HUDEP-2 (cell line): ENCODE results near the gene RMI2.

Experiments
- DNase-seq, 76 experiments: peaks; one replicate each; lab custom pipeline; 2025; ENCODE audit not compliant: unreplicated experiment in 76 of 76; lab: John Stamatoyannopoulos, UW

The RMI2 gene

DNA sequence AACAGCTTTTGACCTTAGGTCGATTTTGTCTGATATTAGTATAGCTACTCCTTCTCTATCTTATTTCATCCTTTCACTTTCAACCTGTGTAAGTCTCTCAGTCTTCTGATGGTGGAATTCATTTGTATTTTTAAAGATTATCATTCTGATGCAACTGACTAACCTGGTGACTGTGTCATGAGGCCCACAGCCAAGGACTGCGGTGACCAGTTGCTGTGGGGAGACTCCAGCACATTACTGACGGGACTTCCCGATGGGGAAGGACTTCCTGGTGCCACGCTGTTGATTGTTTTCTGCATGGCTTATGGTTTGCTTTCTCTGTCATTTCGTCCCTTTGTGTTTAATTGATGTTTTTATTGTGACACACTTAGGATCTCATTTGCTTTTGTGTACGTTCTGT, 34.2 kb downstream of the RMI2 start:
- DNase-seq, result no peak

DNA sequence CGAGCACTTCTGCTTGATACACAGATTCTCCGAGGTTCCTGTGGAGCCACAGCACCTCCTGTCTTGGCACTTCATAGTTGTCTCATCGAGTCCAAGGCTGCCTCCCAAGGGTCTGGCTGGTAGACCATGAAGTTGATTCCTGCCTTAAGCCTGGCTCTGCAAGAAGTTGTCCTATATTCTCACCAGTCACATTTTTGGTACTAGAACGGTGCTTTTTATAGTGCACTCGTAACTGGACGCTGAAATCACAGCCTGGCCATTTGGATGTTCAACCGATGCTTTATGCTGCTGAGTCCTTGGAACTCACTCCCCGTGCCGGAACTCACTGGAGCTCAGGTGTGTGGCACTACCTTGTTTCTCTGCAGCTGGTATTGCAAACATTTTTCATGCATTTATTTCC, 35.6 kb downstream of the RMI2 start:
- no peak for DNase-seq

DNA sequence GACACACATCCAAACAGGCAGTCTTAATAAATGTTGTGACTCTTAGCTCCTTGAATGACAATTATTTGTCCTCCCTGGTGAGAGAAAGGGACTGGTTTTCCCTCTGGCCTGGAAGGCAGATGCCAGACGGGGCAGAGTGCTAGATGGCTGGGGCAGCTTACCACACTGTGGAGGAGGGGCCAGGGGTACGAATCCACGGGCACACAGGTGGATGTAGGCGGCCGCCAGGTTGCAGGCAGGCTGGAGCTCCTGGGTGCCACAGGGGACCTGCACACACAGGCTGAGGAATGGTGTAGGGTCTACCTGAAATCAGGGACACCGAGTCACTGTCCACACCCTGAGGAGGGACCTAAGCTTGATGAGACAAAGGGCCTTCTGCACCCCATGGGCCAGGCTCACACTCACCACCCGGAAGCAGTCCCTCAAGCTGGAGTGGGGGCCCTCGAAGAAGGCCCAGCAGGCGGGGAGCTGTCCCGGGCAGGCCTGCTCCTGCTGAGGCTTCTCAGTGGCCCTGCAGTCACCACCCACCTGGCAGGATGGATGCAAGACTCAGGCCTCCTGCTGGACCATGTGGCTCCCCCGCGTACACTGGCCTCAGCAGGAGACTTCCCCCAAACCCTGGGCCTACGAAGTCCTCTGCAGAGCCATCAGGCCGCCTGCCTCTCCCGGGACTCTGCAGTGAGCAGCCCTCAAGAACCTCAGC, 38.4 kb downstream of the RMI2 start:
- no peak for DNase-seq

DNA sequence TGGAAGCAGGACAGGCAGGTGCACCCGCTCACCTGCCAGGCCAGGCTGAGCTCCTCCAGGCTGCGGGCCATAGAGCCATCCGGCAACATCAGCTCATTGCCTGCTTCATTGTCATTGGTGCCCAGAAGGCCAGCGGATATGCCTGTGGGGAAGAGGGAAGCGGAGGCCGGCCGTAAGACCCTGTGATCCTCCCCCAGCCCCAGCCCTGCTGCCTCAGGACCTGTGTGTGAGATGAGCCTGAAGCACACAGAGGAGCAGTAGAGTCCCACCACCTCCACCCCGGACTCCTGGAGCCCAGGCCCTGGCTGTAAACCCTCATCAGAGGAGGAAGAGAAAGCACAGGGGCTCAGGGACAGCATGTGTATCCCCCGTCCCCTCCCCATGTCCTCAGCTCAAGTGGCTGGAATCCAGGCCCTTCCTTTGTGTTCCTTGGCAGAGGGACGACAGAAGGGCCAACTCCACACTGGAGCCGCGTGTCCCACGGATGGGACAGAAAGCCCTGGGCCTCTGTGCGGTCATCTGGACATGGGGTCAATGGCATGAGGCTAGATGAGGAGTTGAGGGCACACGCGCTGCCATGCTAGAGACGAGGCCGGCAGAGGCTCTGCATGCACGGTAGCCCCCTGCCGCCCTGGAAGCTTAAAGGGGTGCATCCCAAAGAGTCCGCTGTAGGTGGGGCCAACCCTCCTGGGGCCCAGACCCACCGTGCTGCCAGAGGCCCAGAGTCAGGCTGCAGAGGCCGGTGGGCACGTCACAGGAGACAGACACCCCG, 39.1 kb downstream of the RMI2 start:
- no peak for DNase-seq

DNA sequence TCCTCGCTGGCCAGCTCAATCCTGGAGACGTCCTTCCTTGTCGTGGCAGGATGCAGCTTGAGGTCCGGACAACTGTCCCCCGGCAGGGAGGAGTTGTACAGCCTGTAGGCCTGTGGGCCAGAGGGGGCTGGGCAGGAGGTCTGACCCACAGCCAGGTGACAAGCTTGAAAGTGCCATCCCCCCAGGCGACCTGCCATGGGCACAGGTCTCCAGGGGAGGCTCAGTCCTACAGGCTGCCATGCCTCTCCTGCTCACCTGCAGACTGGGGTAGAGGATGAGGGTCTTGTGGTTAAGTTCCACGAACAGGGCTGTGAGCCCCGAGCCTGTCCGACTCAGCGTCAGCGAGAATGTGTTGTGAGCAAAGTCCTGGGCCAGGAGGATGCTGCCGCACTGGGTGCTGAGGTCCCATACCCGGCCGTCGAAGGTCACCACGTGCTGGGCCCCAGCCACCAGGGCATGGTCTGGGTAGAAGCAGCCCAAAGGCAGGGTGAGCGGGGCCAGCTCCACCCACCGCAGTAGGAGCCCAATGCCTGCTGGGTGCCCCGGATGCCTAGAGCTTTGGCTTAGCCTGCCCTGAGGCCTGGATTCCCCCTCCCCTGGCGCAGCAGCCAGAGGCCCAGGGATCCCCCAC, 39.8 kb downstream of the RMI2 start:
- DNase-seq, result no peak

DNA sequence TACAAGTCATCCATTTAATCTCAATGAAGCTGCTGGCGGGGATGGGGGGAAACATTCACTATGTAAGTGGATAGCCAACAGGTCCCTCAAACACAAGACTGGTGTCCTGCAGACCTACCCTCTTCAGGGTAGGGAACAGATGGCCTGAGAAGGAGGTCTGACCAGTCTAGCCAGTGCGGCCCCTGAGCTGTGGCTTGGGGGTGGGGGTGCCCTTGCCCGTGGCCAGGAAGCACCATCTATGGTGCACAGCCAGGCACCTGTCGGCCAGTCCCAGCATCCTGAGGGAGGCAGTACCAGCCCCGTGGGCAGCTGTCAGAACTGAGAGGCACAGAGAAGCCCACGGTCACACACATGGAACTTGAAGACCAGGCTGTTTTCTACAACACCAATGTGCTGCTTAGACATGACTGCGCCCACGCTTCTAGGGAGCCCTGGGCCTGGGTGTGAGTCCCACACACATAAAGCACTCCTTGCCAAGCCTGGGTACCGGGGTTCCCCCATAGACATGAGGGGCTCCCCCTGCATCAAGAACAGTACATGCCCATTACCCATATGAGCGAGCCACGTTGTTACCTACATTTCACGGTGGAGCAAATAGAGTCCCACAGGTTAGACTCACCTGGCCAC, 40.9 kb downstream of the RMI2 start:
- no peak for DNase-seq

DNA sequence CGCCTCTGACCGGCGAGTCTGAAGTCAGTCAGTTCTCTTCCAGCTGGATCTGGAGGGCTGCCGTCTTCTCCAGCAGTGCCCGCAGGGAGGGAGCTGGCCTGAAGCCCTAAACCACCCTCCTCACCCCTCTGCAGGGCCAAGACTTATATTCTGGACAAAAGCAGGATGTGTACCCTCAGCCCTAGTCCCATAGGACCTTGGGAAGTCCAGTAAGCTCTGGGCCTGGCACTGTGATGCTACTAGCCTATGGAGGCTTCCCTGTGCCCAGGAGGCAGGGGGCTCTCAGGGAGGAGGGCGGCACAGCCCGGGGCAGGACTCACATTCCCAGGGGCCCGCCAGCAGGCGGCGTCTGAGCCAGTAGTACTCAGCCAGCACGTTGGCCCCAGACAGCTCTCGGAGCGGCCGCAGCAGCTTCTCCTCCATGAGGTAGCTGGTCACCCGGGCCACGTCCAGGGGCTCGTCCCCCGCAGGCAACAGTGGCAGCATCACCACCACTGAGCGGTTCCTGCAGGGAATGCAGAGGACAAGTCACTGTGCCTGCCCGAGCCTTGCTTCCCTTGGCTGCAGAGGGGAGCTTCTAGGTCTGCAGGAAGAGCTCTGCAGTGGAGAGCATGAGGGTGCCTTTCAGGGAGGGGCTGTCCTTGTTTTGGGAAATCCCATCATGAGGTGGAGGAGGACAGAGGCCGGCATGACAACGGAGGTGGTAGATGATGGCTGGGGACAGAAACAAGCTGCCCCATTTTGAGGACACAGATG, 41.7 kb downstream of the RMI2 start:
- peak in 12 of 76 experiments; percentile 4 to 42 (median 14) for DNase-seq

DNA sequence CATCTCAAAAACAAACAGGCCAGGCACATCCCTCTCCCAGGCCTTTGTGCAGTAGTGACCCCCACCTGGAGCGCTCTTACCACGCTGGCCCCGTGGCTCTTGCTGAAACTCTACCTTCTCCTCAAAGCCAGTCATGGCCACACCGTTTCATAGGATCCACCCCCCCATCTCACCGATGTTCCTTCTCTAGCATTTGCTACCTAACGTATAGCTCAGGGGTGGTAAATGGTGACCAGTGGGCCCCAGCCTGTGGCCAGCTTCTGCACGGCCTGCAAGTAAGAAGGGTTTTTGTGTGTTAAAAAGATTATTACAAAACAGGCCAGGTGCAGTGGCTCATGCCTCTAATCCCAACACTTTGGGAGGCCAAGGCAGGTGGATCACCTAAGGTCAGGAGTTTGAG, 43.8 kb downstream of the RMI2 start:
- no peak for DNase-seq

DNA sequence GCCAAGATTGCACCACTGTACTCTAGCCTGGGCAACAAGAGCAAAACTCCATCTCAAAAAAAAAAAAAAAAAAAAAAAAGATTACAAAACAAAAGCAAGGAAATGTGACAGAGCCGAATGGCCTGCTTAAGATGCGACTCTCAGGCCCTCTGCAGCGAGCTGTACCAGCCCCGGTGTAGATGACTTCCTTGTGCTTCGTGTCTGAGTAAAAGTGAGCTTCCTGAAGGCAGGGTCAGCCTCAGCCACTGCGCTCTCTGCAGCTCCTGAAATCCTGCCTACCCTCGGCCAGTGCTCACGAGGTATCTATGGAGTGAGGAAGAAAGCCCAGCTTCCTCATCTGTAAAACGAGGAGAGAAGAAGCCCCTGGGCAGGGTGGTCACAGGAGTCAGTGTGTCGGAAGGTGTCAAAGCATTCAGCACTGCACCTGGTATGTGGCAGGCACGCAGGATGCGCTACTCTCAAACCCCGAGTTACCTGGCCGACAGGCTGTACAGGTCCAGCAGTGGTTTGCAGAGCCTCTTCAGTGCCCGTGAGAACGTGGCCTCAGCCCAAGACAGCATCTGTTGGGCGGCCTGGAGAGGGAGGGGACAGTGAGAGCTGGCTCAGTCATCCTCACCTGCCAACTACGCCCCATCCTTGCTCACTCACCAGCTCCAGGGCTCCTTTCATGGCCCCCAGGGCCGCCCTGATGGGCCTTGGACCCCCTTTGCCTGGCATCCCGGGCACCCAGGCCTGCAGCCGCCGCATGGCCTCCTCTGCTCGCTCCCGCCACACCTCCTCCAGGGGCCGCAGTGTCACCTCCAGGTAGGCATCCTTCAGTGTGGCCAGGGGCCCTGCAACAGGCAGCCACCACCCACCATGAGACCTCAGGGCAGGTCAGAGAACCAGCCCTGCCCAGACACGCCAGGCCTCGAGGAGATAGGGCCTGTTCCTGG, 44.6 kb downstream of the RMI2 start:
- DNase-seq, result no peak

DNA sequence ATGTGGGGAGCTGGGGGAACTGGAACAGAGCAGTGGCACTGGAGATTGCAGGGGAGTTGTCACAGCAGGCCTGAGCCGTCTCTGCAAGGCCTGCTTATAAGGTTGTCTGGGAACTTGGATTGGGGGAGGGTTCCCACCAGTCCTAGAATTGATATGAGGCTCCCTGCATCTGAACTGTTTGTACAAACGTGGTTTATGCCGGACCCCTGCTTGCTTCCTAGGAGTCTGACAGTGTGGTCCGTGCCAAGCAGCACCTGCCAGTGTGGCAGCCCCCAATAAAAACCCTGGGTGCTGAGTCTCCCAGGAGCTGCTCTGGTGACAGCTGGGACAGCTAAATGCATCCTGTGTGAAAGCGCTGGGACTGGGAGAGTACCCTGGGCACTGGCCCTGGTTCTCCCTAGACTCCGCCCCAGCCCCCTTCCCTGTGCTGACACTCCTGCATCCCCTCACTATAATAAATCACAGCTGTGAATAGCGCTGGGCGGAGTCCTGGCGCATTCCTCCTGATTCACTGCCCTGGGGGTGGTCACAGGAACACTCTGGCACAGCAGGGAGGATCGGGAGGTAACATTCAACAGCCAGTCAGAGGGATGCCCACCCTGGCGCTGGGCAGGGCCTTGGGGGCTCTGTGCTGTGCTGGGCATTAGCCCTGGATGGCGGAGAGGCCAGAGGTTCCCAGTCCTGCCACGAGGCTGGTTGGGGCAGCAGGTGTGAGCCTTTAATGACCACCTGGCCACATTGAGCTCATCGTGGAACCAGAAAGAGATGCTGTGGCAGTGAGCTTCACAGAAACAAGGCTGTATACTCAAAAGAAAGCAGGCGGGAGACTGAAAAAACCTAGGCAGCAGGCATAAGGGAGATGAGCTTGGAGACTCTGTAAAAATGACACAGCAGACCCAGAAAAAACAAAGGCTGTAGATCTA, 45.6 kb downstream of the RMI2 start:
- DNase-seq, result no peak

DNA sequence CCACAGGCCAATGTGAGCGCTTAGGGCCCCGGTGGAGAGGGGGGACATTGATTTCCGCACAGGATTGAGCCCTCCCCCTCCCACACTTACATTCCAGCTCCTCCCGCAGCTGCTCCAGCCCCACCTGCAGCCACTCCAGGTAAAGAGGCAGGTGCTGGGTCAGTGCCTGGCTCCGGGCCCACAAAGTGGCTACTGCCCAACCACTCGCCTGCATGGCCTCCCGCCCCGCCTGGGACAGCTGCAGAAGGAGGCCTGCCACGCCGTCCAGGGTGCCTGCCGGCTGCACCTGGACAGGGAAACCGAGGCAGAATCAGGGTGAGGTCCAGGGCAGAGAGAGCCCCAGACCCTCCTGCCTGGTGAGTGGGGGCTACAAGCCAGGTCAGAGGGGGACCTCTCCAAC, 46.3 kb downstream of the RMI2 start:
- DNase-seq, result no peak

DNA sequence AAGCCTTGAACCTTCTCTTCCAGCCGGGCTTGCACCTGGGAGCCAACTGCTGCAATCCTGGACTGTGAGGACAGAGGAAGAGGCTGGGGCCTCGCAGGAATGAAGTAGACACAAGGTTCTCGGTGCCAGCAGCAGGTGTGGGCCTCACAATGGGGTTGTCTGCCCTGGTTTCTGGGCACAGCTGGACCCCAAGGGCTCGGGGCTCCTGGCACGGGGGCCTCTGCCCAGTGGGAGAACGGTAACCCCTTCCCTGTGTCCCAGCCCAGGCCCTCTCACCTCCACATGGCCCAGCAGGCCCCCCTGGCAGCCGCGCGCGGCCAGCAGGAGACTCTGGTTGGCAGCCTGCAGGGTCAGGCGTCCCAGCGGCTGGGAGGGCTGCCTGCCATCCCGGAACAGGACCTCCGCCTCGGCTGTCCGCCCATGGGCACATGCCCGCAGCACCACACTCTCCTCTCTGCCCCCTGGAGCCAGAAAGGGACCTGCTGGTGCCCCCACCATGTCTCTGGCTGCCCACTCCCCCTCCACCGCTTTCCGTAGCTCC, 46.9 kb downstream of the RMI2 start:
- DNase-seq, result no peak

DNA sequence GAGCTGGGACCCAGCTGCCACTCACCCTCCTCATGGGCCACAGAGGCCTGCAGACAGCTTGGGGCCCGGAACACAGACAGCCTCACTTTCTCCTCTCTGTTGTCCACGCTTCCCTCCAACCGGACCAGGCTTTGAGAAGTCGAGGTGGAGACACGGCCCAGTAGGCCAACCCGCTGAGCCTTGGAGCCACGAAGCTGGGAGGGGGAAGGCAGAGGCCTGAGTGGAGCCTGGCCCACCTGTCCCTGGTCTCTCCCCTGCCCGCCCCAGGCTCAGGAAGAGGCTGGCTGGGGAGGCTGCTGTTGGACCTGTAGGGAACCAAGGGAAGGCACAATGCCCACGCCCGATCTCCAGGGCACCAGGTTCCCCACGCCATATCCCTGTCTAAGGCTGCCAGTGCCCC, 48.1 kb downstream of the RMI2 start:
- no peak for DNase-seq

DNA sequence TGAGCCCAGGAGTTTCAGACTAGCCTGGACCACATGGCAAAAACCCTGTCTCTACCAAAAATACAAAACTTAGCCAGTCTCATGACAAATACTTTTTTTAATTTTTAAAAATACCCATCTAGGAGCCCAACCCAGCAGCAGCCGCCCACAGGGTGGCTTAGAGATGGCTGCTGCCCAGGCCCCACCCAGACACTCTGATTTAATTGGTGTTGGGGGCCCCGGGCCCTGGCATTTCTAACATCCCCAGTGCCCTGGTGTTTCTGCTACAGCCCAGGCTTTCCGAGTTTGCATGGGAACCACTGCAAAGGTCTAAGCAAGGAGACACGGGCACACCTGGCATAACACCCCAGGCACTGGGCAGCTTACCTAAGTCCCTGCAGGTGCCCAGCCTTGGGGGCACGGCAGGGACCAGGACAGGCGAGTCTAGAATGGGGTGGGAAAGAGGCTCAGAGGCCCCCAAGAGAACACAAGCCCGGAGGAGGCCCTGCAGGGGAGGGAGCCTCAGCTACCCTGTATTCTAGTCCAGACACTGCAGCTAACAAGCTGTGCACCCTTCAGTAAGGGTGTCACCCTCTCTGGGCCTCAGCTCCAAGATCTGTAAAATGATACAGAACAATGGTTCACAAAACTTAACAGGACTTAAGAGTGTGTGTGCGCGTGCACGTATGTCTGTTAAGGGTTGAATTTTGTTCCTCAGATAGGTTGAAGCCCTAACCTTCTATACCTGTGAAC, 48.8 kb downstream of the RMI2 start:
- DNase-seq, result no peak

DNA sequence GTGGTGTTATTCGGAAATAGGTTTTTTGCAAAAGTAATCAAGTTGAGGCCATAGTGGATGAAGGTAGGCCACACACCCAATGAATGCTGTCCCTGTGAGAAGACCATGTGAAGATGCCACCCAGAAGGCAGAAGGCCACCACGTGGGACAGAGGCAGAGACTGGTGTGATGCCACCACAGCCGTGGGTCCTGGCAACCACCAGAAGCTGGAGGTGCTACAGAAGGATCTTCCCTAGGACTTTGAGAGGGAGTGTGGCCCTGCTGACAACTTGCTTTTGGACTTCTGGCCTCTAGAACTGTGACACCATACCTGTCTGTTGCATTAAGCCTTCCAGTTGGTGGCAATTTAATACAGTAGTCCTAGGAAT, 49.3 kb downstream of the RMI2 start:
- no peak for DNase-seq

DNA sequence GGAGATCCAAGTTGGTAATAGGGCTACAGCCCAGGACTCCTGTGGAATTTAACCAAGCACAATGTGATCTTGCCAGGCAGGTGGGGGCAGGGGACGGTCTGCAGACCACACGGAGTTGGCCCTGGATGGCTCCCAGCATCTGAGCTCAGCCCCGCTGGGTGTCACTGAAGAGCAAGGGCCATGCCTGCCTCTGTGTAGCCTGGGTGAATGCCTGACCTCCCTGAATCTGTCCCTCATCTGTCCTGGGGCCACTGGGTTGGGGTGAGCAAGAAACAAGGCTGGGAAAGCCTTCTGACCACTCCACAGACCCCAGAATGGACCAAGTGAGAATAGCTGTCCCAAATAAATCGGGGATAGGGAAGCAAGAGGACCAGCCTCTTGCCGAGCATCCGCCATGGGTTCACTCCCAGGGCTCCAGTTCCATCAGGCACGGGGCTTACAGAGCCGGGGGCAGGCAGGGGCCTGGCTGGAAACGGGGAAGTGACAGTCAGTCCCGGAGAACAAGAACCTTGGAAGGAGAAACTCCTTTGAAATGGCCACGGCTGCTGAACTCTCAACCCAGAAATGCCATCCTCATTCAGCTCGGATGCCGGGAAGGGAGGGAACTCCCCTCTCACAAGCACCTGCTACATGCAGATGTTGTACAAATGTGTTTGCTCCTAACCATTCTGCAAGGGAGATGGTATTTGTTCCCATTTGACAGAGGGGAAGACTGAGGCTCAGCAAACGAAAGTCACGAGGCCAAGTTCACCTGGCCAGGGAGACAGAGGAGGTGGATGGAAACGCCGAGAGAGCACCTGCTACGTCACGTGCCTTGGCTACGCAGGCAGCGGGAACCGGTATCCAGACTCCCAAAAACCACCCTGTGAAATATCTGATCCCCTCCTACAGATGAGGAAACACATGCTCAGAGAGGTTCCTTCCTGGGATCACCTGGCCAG, 50.0 kb downstream of the RMI2 start:
- DNase-seq, result no peak

DNA sequence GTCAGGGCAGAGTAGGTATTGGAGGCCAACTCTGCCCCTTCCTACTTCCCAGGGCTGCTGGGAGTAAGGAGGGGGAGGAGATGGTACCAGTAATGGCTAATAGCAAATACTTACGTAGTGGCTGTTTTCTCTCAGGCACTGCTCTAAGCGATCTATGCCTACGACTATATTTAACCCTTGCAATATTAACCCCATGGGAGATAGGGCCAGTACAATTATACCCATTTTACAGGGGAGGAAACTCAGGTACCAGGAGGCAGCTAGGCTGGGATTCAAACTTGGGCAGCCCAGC, 50.6 kb downstream of the RMI2 start:
- no peak for DNase-seq
